GM18517 (cell line): ENCODE data around the gene ELF4.

Source experiments
- ATAC-seq: cut with Tn5 transposase; IDR thresholded peaks from one replicate; pipeline ENCODE4 v1.9.1; 2021; ENCODE audit warnings: mild to moderate bottlenecking, moderate library complexity; ENCODE audit not compliant: unreplicated experiment

ELF4 gene

DNA sequence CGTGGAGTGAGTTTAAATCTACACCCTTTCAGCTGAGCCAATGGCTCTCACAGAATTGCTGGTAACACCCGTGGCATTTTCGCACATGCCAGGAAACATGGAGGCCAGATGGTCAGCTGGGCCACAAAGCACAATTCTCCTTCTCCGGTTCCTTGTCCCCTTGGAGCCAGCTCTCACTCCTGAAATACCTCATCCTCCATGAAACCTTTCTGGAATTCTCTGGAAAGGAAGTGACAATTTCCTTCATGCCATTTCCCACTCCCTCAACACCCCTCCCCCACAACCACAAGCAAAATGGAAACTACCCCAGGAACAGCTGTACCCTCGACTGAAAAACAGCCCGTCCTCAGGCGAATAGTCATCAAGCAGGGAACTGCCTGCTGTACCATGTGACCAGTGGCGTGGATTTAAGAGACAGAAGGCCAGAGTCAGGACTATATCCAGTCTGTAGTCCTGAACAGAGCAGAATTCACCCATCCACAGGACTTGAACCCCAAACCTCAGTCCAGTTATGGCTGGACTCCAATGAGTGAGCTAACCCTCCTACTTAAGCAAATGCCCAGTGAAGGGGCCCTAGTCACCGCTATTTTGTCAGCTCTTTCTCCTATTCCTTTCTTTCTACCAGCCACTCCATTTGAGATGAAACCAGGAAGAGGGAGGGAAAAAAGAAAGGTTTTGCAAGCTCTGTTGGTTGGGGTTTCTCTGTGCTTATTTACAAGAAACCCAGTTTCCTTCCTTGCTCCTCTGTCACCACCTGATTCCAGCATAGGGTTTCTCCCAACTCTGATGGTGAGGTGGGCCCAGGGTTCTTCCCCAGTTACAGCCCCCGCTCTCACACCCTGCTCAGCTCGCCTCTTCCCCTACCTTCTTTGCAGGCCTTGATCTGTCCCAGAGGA, 24.5 kb downstream of the ELF4 start:
- no peak for ATAC-seq

DNA sequence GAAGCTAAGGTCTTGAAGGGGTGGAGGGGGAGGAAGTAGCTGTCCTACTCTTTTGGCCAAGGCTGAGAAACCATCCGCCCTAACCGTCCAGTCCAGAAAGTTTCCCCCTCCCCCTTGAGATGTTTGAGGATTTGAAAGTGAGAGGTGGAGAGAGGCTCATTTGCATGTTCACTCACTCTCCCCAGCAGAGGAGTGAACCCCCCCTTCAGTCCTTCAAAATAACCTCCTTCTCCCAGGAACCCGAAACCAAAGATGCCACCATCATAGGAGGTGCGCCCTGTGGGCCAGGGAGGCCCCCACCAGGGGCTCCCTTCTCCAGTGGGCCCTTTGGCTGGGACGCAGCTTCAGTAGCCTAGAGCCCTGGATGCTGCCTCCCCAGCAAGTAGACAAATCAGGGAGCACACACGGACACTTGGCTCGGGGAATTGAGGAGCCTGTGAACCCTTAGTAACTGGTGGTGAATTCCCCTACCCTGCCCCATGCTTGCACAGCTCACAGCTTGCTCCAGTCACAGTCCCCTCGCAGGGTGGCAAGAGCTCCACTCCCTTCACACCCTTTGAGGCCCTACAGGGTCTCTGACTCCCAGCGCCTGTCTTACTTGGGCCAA, 25.6 kb downstream of the ELF4 start:
- ATAC-seq = peak; percentile 35

DNA sequence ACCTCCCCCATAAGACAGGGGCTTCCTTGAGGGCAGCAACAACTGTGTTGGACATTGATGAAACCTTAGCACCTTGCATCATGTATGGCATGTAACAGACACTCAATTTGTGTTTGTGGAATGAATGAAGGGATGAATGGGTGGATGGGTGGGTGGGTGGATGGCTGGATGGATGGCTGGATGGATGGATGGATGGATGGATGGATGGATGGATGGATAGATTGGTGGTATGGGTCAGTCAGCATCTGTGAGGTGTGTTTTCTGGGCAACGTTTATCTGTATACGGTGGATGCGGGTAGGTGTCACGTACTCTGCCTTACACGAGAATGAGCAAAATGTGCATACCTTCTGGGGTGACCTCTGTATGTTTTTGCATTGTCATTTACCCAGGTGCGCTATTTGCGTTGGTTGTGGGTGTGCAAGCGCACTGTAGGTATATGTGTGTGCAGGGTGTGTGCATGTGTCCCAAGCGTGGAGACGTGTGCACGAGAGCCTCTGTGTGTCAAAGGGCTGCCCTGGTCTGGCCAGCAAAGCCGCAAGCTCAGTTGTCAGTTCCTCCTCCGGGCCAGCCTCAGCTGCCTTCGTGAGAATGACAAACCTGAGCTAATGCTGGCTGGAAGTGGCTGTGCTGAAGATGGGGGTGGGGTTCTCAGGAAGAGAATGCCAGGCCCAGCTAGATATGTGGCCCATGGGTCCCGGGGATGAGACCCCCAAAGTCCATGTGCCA, 26.5 kb downstream of the ELF4 start:
- no peak for ATAC-seq

DNA sequence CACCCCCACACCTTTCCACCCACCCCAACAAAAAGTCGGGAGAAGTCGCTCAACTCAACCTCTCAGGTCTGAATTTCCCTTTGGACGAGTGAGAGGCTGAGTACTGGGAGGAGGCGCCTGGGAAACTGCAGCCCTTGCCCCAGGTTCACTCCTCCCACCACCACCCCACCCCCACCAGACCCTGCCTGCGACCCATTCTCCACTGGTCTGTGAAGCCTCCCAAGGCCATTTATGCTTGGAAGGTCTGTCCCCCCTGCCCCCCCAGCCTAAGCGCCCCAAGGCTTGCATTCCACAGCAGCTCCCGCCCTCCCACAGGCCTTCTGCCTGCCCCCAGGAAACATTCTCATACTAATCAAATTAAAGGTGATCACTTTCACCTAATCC, 27.2 kb downstream of the ELF4 start:
- no peak for ATAC-seq

DNA sequence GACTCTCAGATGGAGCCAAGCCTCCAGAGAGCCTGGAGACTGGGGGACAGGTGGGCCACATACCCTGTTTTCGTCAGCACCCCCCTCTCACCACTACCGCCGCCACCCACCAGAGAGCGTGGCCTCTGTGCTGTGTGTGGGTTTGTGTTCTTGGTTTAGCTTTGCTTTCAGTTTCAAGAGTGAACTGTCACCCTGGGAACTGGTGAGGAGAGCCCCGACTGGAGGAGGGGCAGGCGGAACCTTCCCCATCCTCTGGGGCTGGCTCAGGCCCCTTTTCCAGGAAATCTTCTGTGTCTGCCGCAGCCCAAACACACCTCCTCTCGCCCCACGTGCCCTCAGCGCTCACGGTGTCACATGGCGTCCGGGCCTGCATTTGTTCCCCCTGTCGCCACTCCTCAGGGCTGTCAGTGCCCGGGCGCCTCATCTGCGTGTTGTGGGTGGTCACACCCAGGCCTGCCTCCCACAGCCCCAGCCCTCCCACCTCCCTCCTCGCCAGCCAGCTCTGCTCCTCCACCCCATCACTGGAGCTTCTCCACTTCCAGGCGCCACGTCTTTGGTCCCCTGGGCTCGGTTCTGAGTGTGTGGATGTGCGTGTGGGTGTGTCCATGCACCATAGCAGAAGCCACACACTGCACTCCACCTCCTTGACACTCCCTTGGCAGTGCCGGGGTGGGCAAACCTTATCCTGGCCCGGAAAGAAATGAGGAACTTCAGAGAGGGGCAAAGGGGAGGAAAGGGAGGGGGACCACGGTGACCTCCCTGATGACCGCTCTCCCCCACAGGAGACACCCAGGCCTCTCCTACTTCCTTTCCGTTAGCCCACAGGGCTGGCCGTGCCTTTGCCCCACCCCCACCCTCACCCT, 27.8 kb downstream of the ELF4 start:
- peak; percentile 68 for ATAC-seq

DNA sequence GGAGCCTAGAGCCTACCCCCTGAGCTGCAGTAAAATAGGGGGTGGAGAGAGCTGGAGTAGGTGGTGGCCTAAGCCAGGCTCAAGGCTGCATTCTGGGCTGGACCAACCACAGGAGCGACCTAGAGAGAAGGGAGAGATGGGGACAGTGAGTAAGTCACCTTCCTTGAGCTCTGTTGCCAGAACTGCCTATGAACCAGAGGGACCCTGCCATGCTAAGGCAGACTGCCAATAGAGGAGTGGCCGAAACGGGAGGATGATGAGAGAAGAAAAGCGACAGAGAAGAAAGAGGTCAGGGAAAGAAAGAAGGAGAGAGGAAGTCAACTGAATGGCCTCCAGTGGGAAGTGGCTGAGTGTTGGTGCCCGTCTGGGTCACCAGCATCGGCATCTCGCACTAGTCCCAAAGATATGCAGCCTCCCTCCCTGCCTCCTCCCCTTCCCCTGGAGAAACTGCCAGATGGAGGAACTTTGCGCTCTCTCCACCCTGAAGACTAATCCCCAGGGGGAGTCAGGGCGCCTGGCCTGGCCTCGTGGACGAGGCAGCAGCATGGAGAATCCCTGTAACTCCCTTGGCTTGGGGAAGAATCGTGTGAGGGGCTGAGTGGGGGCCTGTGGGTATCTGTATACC, 28.8 kb downstream of the ELF4 start:
- no peak for ATAC-seq

DNA sequence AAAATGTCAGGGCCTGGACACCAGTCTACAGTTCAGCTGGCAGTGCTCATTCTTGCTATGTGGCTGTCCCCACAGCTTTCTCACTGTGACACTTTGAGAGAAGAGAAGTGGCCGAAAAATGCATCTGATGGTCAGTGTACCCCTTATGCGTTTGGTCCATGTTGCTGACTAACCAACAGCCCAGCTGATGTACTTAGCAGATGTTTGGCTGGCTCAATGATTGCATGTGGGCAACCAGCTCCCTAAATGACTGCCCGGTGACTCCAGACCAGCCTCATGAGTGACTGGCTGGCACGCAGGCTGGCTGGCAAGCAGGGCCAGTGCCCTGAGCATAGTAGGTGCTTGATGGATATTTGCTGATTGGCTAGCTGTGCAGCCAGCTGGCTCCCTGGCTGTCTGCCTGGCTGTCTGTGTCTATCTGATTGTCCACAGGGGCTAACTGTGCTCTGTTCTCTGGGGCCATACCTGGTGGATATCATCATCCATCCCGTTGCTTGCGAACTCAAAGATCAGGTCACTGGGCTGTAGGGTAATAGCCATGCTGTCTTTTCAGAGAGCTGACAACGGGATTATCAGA, 29.4 kb downstream of the ELF4 start:
- ATAC-seq = no peak

DNA sequence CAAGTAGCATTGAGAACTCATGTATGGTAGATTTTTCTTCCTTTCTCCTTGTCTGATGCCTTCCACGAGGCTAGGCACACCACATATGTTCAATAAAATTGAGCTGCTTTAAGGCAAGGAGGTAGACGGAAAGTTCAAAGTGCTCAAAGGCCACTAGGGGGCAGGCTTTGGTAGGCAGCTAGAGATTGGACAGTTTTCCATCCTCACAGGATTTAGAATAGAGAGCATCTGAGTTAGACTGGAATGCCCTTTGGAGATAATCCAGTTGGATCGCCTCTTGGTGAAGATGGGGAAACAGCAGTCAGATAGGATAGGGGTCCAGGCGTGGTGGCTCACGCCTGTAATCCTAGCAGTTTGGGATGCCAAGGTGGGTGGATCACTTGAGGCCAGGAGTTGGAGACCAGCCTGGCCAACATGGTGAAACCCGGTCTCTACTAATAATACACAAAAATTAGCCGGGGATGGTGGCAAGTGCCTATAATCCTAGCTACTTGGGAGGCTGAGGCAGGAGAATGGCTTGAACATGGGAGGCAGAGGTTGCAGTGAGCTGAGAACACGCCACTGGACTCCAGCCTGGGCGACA, 30.4 kb downstream of the ELF4 start:
- ATAC-seq = peak; percentile 32

DNA sequence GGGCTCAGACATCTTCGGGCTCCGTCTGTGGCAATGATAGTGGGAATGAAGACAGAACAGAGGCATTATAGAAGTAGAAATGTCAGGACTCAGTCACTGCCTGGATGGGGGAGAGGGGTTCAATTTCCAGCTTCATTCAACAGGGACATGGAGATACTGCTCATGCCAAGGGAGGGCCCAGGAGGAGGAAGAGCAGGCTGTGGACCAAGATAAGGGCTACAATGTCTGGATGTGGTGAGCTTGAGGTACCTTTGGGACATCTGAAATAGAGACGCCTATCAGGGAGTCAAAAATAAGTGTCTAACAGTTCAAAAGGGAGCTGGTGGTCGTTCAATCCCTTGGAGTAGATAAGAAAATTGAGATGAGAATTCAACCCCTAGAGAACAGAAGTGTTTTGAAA, 34.5 kb downstream of the ELF4 start:
- no peak for ATAC-seq

DNA sequence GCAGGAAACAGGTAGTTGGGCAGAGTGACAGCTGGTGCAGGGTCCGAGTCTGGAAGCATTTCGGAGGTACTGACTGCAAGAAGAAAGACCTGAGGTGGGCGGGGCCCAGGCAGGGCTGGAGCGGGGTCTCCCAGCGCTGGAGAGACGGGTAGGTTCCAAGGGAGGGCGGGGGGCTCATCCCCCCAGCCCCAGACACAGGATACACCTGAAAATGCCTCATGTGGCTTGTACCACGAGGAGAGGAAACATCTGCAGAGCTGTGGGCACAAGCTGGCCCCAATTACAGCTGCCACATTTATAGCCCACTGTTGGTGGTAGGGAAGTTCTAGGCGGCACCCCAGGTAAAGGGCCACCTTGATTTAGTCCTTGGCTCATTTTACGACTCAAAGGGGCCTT, 38.0 kb downstream of the ELF4 start:
- no peak for ATAC-seq

DNA sequence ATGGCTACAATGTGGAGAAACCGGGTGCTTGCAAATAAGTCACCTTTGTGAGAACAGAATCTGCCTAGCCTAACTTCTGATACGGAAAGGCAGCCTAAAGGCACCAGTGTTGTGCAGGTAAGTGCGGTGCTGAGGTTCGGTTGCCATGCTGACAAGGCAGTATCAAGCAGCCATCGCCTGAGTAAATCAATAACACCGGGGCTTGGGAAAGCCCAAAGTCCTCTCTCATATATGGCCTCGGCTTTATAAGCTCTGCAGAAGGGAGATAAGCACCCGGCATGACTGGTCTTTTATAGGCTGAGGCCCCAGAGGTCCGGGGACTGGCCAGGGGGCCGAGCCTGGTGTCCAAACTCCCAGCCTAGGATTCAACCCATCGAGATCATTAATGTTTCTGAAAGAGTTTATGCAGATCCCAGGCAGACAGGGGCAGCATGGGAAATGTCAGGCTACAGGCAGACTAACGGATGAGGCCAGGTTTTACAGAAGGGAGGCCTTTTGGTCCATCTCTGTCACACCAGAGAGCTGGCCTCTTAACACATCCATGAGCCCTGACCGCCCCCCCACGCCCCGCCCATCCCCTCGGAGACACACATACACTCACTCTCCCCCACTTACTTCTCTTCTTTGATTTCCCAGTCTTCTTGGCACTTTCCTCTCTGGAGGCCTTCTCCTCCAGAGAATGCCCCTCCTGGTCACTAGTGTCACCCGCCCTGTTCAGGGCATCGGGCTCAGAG, 38.5 kb downstream of the ELF4 start:
- ATAC-seq = no peak

DNA sequence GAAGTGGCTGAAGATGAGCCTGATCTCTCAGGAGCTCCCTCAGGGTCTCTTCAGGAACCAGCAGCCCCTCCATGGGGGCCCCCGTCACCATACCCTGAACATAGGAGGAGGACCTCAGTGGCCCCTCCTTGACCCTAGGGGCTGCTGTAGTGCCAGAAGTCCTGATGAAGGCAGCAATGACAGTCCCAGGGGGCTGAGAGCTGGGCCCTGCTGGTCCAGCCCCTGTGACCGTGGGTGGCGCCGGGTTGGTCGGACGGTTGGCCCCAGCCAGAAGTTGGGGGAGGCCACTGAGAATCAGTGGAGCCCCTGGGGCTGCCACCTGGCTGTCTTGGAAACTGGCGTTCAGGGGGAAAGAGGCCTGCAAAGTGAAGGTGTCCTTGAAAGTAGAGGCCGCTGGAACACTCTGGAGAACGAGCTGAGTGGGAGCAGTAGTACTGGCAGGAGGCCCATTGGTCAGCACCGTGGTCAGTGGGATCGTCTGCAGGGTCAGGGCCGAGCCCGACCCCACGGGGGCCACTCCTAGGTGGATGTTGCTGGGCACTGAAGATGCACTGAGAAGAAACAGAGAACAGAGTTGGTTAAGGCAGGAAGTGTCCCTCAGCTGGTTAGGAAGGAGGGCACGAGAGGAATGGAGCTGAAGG, 43.2 kb downstream of the ELF4 start:
- no peak for ATAC-seq

DNA sequence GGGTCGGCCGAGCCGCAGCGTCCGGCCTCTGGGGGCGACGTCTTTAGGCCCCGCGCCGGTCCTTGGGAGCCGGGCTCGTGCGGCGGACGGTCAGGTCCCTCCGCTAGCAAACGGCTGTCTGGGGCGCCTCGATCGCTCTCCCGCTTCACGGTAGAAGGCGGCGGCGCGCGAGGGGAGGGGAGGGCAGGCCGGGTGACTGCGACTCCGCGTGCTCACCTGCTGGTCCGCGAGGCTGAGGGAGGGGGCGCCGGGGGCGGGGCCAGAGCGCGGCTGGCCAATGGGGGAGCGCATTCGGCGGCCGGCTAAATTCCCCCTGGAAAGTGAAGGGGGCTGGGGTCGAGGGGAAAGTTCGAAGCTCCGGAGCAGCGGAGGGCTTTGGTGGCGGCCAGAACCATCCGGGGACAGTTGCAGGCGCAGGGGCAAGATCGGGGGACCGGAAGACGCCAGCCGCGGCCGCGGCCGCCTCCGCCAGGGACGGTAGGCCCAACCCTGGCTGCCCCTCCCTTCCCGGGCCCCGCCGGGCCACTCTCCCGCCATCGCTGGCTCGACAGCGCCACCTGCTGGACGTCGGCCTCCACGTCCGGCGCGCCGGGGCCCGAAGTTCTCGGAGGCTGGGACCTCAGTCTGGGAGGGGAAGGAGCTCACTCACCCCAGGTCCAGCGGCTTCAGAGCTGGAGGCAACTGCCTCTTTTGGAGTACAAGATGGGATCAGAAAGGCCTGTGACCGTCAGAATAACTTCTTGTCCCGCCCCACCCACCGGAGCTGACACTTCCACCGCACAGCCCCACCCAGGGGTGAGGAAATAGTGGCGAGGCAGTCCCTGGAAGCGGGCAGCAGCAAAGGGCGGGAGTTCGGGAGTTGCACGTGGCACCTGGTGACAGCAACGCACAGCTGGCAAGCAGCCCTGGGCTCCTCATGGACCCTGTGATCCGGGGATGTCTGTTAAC, 49.9 kb downstream of the ELF4 start:
- peak; percentile 81 for ATAC-seq

DNA sequence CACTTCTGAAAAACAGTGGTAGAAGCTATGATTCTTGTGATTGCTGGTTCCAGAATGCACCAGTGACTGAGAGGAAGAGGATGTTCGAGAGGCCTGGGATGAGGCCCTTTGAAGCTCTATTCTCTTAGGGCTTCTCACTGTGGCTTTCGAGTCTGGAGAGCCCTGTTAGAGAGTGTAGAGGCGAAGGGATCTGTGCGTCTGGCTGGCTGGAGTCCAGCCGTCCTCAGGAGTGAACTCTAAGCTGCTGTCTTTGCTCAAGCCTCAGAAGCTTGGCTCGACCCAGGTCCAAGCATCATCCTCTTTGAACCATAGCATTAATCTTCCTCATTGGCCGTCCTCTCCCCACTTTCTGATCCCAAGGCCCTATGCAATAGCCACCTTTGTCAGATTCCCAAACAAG, 51.6 kb downstream of the ELF4 start:
- no peak for ATAC-seq

DNA sequence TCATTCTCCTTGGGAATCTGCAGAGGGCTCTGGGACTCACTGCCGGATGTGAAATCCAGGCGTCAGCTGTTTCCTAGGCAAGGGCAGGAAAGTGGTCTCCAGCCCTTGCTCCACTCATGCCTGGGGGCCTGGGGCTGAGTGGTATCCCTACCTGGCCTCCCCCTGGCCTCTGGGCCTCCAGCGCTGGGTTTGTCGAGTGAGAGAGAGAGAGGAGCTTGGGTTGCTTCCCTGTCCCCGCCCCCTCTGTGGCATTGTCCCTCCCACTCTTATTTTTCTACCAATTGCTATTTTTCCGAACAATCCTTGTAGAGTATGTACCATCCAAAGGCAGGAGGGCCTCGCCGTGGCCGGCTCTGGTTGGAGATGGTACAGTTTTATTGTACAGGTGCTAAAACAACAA, 53.1 kb downstream of the ELF4 start:
- no peak for ATAC-seq

DNA sequence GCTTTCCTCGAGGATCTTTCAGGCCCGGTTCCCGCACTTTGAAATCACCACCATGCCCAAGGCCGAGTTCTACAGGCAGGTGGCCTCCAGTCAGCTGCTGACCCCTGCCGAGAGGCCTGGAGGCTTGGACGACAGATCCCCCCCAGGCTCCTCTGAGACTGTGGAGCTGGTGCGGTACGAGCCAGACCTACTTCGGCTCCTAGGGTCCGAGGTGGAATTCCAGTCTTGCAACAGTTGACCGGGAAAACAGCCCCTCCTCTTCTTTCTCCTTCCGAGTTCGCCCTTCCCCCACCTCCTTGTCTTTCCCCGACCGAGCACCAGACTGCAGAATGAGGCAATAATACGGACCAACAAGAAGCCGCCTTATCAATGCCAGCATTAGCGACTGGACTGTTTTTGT, 54.4 kb downstream of the ELF4 start:
- ATAC-seq = no peak

DNA sequence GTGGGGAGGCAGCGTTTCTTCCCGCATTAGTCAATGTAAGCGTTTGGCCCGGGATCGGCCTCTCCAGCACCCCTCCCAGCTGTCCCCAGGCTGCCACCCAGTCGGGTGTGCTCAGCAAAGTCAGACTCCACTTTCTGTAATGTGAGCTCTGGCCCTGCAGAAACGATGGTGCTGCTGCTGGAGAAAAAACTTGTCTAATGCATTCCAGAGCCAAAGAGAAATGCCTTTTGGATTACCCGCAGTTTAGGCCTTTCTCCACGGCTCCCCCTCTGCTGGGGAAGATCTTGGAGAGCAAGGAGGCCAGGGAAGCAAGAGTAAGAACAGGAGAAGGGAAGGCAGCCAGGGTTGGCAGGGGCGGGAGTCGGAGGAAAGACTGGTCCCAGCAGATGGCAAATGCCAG, 55.2 kb downstream of the ELF4 start:
- no peak for ATAC-seq

DNA sequence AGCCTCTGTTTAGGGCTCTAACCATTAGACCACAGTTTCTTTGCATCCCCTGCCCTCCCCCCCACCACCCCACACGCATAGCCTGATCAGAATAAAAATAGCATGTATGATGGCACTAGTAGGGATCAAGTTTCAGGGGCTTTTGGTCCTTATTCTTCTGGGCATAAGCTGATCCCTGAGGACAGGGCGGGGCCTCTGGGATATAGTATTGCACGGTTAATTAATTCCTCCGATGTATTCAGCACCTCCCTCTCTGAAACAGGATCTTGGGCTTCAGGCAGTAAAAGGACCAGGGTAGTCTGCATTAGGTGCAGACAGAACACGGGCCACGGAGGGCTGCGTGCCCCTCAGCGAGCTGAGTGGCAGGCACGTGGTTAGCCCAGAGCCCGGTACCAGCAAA, 57.1 kb downstream of the ELF4 start:
- ATAC-seq = no peak
